Right lung (tissue), 5 donors: ENCODE results near the gene BAIAP2L1. TPM values are rescaled to one million over a fixed set of nuclear protein-coding genes. Genes with fewer than 3 reads are reported as not detected.
"Not testable (repeated sequence)": the region's sequence is repeated elsewhere in the genome, so short reads cannot be mapped to it uniquely, and the experiment has no call there.

ENCODE experiments used
- DNase-seq, 2 donors: peaks; one replicate each; pipeline ENCODE4 v3.0.0-alpha.2; 2013
- polyA plus RNA-seq, 5 donors: library from polyadenylated mRNA; unstranded; fragments of 120-200 nt; gene quantifications; one replicate each; pipeline versions ENCODE4 v1.2.1 to v1.2.3, GENCODE V29; 2013; ENCODE audit warnings: inconsistent platforms in 1 of 5, low replicate concordance in 1 of 5; ENCODE audit not compliant: insufficient read length in 5 of 5, insufficient read depth in 1 of 5

Gene BAIAP2L1
- polyA plus RNA-seq, 5 donors = 18.7 to 23.7 (median 20.6) TPM

DNA sequence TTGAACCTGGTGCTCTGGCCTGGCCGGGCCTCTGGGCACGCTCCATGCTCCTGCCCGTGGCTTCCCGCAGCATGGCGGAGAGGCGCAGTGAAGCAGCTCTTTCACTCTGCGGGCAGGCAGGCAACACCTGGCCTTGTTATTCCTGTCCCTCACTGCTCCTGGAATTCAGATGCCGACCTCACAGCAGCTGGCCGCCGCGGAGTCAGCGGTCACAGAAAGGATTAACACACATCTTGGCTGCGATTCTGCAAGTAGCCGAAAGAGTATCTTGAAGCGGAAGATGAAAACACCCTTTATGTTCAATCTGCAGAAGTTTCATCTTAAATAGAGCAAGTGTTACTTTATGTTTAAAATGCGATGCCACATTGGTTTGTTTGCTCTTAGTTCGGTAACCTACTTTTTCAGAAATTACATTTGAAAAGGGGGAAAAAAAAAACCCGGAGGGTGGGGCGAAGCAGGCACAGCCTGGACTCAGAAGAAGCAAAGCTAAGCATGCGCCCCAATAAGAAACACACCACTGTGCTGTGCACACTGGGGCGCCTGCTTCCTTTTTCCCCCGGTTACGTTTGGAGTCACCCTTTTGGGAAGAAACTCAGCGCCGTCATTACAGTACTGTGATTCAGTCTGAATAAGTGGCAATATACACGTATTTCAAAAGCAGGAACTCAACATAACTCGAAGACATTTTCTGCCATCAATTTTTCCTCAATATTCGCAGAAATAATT, 77.1 kb downstream of the BAIAP2L1 start:
- DNase-seq = no peak

DNA sequence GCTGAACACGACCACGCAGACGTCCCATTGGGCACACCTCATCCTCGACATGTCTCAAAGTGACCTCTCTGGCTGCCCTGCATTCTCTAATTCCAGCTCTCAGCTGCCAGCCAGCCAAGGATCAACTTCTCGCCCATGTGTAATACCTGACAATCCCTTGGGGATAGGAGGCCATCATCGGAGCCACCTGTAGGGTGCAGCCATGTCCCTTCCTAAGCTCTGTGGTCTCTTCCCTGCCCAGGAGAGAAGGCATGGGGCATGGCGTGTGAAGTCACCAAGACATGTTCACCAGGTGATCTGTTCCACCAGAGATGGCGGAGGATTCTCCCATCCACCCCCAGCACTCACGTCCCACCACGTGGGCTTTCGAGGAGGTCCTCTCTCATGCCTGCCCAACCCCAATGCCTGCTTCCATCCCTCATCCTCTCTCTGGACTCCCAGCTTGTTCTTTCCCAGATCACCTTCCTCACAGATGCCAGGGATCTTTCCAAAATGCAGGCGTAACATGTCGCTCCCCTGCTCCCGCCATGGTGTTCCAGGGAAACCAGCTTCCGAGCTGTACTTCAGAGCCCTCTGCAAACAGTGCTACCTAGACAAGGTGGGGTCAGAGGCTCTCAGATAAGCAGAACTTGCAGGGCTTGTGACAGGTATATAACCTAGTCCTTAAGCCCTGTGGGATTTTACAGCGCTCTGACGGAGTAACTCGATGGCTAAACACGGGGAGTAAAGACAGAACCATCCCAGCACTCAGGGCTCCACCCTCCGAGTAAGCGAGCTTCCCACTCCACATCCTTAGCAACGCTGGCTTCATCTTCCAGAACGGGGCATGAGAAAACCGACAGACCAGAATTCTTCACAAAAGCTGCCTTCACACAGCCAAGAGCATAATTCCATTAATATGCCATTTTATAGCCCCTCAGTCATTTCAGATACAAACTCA, 78.3 kb downstream of the BAIAP2L1 start:
- no peak for DNase-seq

- DNase-seq = no peak
Measured at GRCh38 chr7:98321301-98321700, 79.6 kb downstream of the BAIAP2L1 start.

DNA sequence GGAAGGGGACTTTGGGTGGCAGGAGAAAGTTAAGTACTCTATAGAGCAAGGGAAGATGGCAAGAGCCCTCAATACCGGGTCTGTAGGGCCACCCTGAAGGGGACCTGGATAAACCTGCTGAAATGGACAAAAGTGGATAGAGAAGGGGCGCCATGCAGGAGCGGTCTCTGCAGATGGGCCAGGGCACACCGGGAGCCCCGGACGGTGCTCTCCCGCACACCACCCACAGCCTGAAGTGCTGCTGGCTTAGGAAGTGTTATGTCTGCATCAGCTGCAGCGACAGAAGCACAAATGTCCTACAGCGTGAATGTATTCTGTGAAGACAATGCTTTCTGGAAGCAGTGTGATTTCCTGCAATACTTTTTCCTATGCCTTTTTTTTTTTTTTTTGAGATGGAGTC, 81.7 kb downstream of the BAIAP2L1 start:
- no peak for DNase-seq

- DNase-seq = no peak
Measured at GRCh38 chr7:98317366-98318040, 83.4 kb downstream of the BAIAP2L1 start.

DNA sequence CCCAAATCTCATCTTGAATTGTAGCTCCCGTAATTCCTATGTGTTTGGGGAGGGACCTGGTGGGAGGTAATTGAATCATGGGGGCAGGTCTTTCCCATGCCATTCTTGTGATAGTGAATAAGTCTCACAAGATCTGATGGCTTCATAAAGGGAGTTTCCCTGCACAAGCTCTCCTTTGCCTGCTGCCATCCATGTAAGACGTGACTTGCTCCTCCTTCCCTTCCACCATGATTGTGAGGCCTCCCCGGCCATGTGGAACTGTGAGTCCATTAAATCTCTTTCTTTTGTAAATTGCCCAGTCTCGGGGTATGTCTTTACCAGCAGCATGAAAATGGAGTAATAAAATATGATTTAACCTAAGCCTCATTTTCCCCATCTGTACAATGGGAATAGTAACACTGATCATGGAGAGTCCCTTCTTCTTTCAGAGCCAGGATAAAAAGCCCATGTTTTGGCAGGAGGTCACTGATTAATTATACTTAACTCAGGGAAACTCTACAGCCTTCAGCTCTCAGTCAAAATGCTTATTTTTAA, 84.8 kb downstream of the BAIAP2L1 start:
- DNase-seq = not testable (repeated sequence)

- DNase-seq = no peak
Measured at GRCh38 chr7:98315318-98315993, 85.4 kb downstream of the BAIAP2L1 start.

GRCh38 chr7:98314469-98314868, 86.4 kb downstream of the BAIAP2L1 start:
- no peak for DNase-seq

- DNase-seq = no peak
Measured at GRCh38 chr7:98312201-98312600, 88.7 kb downstream of the BAIAP2L1 start.

GRCh38 chr7:98309566-98309965, 91.3 kb downstream of the BAIAP2L1 start:
- DNase-seq = no peak

DNA sequence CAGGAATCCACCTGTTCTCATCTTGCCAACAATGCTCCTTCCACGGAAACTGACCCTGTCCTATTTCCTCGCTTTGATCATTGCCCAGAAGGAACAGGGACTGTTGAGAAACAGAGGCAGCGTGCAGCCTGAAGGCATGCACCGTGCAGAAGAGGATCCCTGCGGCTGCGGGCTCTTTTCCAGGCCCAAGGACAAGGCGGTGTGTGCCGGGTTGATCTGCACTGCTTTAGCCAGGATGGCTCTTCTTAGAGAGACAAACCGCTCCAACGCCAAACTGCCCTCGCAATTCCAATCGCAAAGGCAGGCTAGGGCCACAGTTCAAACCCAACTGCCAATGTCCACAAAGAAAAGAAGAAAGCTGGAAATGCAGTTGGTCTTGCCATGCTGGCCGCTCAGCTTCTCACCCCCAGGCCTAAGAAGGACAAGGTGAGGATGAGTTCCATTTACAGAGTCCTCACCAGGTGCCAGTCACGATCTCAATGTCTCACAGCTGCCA, 92.9 kb downstream of the BAIAP2L1 start:
- no peak for DNase-seq

DNA sequence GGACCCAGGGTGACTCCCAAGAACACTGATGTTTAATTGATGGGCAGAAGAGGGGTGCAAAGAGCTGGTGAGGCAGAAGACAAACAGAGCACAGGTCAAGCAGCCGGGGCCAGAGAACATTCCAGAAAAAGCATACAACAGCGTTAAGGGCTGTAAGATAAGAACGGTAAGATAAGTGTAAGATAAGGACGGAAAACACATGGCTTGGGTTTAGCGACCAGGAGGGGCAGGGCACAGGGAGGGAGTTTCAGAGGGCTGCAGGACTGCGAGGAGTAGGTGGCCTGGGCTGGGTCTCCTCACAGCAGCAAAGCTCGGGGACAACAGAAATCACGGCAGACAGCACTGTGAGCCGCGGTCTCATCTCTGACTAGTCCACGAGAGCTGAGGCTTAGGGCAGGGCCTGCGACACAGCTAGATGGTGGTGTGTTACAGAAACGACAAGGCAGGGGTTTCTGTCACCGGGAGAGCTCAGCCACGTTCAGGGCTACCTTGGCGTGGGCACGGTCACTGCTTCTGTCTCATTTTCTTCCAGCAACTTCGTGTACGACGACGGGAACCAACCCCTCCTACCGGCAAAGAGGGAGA, 94.8 kb downstream of the BAIAP2L1 start:
- no peak for DNase-seq

- DNase-seq = no peak
Measured at GRCh38 chr7:98303906-98304305, 97.0 kb downstream of the BAIAP2L1 start.

- DNase-seq = no peak
Measured at GRCh38 chr7:98303176-98303865, 97.6 kb downstream of the BAIAP2L1 start.

DNA sequence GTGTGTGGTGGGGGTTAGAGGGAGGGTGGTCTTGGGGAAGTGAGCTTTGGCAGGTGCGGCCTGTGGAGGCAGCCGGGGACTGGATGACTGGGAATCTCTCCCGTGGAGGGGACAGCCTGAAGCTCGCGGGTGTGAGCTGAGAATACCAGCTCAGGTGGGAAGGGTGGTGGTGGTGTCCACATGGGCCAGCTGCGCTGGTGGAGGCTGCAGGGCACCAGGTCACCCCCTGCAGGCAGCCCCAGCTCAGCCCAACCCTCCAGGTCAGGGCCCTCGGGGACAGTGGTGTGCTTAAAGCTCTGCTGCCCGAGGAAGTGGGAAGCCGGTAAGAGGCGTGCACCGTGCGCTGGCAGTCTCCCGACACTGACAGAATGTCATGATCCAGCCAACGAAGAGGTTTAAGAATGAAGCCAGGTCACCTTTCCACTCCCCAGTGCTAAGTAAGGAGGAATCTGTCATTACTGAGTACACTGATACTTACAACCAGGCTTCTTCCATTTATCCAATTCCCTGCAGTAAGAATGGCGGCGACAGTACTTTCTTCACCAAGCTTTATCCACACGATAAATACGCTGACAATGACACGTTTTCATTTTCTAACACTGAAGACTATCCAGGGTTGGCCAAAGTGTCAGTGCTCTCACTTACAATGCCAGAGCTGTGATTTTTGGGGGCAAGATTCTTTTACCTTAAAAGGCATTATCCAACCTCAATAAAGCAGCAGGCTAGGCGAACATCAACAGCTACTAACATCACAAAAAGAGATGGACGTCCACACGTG, 99.0 kb downstream of the BAIAP2L1 start:
- no peak for DNase-seq

DNA sequence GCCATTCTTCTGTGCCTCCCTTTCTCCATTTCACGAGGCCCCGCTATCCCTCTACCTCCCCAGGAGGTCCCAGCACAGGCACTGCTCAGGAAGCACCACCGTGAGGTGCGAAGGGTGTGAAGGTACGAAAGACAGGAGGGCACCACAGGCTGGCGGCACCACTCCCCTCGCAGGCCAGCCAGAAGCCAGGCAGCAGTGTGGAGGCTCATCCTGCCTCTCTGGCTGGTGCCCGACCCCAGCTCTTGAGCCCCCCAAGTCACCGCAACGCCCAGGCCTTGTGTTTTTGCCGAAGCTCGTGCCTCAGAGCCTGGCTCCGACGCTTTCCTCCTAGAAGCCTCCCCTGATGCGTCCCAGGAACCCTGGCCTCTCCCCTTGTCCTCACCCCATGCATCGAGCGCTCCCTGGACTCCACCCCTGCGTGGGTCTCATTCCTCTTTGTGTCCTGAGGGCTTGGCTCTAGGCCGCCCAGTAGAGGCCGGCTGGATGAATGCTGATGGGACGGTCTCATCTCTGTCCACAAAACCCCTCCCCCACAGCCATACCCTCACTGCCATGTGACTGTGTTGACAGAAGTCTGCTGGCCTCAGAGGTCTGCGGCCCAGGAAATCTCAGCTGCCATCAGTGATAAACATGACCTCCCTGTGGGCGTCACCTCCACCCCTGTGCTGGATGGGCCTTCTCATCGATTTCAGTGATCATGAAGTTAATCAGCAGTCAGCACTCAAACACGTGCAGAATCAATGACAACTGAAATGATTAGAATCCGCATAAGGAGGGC, 100.1 kb downstream of the BAIAP2L1 start:
- no peak for DNase-seq

DNA sequence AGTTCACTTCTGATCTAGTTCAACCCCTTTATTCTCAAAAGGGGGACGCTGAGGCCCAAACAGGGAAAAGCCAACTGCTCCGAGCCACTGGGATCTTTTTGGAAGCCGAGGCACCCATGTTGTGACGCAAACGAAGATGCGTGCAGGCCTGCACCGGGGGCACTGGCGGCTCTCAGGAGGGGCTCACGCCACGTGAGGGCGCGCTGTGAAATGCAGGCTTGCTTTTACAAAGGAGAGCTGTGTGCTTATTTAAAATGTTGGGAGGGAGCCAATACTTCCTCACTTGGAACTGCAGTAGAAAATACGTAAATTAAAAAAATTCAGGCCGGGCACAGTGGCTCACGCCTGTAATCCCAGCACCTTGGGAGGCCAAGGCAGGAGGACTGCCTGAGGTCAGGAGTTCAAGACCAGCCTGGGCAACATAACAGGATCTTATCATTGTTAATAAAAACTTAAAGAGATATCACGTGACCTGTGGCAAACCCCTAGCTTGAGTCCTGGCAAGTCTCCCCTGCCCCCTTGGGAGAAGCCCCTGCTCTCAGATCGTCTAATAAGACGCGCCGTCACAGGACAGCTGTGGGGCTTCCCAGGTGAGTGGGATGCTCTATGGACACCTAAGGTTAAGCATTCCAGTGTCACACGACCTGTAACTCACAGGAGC, 103.1 kb downstream of the BAIAP2L1 start:
- DNase-seq = no peak

DNA sequence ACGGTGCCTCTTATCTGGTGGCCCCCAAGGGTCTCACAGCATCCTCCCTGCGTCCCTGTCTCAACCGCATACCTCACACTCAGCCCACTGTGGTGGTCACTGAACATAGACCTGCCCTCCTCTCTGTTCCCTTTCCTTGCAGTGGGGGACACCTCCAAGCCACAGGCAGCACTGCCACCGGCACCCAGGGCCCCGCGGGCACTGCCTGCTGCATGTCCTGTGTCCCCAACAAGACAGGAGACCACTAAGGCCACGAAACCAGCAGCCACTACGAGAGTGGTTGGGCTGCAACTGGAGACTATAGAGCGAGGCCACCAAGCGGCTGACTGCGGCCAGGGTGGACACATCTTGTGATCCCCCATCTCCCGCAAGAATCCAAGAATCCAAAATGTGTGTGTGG, 104.1 kb downstream of the BAIAP2L1 start:
- DNase-seq = no peak
